BLaER1 (cell line): ENCODE results near the gene CHST8.

ENCODE experiments used
- H3K27ac ChIP-seq: shearing (Covaris generic); formaldehyde crosslinking; 2 replicates; pipeline ENCODE4 v1.8.1; 2022
- H3K27me3 ChIP-seq: shearing (Covaris generic); formaldehyde crosslinking; 2 replicates; pipeline ENCODE4 v1.8.1; 2022
- H3K36me3 ChIP-seq: shearing (Covaris generic); formaldehyde crosslinking; 2 replicates; pipeline ENCODE4 v1.8.1; 2022
- H3K4me1 ChIP-seq: shearing (Covaris generic); formaldehyde crosslinking; 2 replicates; pipeline ENCODE4 v1.8.1; 2022
- H3K4me2 ChIP-seq: shearing (Covaris generic); formaldehyde crosslinking; 2 replicates; pipeline ENCODE4 v1.8.1; 2022
- H3K4me3 ChIP-seq: shearing (Covaris generic); formaldehyde crosslinking; 2 replicates; pipeline ENCODE4 v1.8.1; 2022
- H3K9ac ChIP-seq: shearing (Covaris generic); formaldehyde crosslinking; 2 replicates; pipeline ENCODE4 v1.8.1; 2022
- H3K9me3 ChIP-seq: shearing (Covaris generic); formaldehyde crosslinking; 2 replicates; pipeline ENCODE4 v1.8.1; 2022
- H4K20me1 ChIP-seq: shearing (Covaris generic); formaldehyde crosslinking; 2 replicates; pipeline ENCODE4 v1.8.1; 2022
- Cebpa-rat ChIP-seq: shearing (Covaris generic); IDR thresholded peaks from 2 replicates; pipeline ENCODE4 v1.8.1; 2022

CHST8 gene

GRCh38 chr19:33697766-33698165 is 76.0 kb downstream of the CHST8 start:
- TF ChIP-seq Cebpa-rat, result no peak
- Histone ChIP-seq H4K20me1 (no peaks in the 10 kb centered on the region), H3K4me1 (no peaks in the 10 kb centered on the region), H3K36me3 (no peaks in the 10 kb centered on the region), H3K9ac (no peak overlapping the region), H3K4me2 (no peak overlapping the region), H3K9me3 (no peaks in the 10 kb centered on the region), H3K4me3 (no peak overlapping the region), H3K27ac (no peak overlapping the region), H3K27me3 (no peaks in the 10 kb centered on the region)

- H3K27me3 ChIP-seq, result no peaks in the 10 kb centered on the region
- no peak for TF ChIP-seq Cebpa-rat
- no peak overlapping the region for H3K9ac ChIP-seq
- no peaks in the 10 kb centered on the region for H3K9me3 ChIP-seq
- no peak overlapping the region for H3K4me2 ChIP-seq
- no peaks in the 10 kb centered on the region for H3K4me1 ChIP-seq
- H4K20me1 ChIP-seq, result no peaks in the 10 kb centered on the region
- H3K4me3 ChIP-seq, result no peak overlapping the region
- H3K36me3 ChIP-seq, result no peaks in the 10 kb centered on the region
- no peak overlapping the region for H3K27ac ChIP-seq
Observed at GRCh38 chr19:33698576-33699435, 77.1 kb downstream of the CHST8 start.

GRCh38 chr19:33699754-33700407 is 78.1 kb downstream of the CHST8 start:
- Histone ChIP-seq H3K4me2 (no peak overlapping the region), H3K27me3 (no peaks in the 10 kb centered on the region), H3K9ac (no peak overlapping the region), H3K4me1 (no peaks in the 10 kb centered on the region), H3K9me3 (no peaks in the 10 kb centered on the region), H3K36me3 (no peaks in the 10 kb centered on the region), H3K4me3 (no peak overlapping the region), H3K27ac (no peak overlapping the region), H4K20me1 (no peaks in the 10 kb centered on the region)
- no peak for TF ChIP-seq Cebpa-rat

- Histone ChIP-seq H3K27ac (no peak overlapping the region), H3K4me3 (no peak overlapping the region), H3K9ac (no peak overlapping the region), H3K27me3 (no peaks in the 10 kb centered on the region), H3K4me2 (no peak overlapping the region), H3K36me3 (no peaks in the 10 kb centered on the region), H3K4me1 (no peaks in the 10 kb centered on the region), H3K9me3 (no peaks in the 10 kb centered on the region), H4K20me1 (no peaks in the 10 kb centered on the region)
- TF ChIP-seq Cebpa-rat, result no peak
Observed at GRCh38 chr19:33700408-33701013, 78.8 kb downstream of the CHST8 start.

- Histone ChIP-seq H3K4me2 (no peak overlapping the region), H3K4me3 (no peak overlapping the region), H3K9ac (no peak overlapping the region), H4K20me1 (no peaks in the 10 kb centered on the region), H3K27ac (no peak overlapping the region), H3K4me1 (no peaks in the 10 kb centered on the region), H3K9me3 (no peaks in the 10 kb centered on the region), H3K27me3 (no peaks in the 10 kb centered on the region), H3K36me3 (no peaks in the 10 kb centered on the region)
- TF ChIP-seq Cebpa-rat, result no peak
Observed at GRCh38 chr19:33701565-33701964, 79.8 kb downstream of the CHST8 start.

- no peak overlapping the region for H3K4me2 ChIP-seq
- no peaks in the 10 kb centered on the region for H4K20me1 ChIP-seq
- no peaks in the 10 kb centered on the region for H3K4me1 ChIP-seq
- no peaks in the 10 kb centered on the region for H3K27me3 ChIP-seq
- TF ChIP-seq Cebpa-rat, result no peak
- no peaks in the 10 kb centered on the region for H3K9me3 ChIP-seq
- H3K9ac ChIP-seq, result no peak overlapping the region
- H3K36me3 ChIP-seq, result no peaks in the 10 kb centered on the region
- no peak overlapping the region for H3K27ac ChIP-seq
- H3K4me3 ChIP-seq, result no peak overlapping the region
Observed at GRCh38 chr19:33702606-33703437, 81.1 kb downstream of the CHST8 start.

GRCh38 chr19:33703438-33703750 is 81.6 kb downstream of the CHST8 start:
- no peak overlapping the region for H3K4me3 ChIP-seq
- TF ChIP-seq Cebpa-rat, result no peak
- no peaks in the 10 kb centered on the region for H4K20me1 ChIP-seq
- H3K4me1 ChIP-seq, result no peaks in the 10 kb centered on the region
- H3K9me3 ChIP-seq, result no peaks in the 10 kb centered on the region
- no peak overlapping the region for H3K9ac ChIP-seq
- no peaks in the 10 kb centered on the region for H3K27me3 ChIP-seq
- H3K4me2 ChIP-seq, result no peak overlapping the region
- H3K36me3 ChIP-seq, result no peaks in the 10 kb centered on the region
- no peak overlapping the region for H3K27ac ChIP-seq

- Histone ChIP-seq H3K4me3 (no peak overlapping the region), H3K36me3 (no peaks in the 10 kb centered on the region), H3K9me3 (no peaks in the 10 kb centered on the region), H3K27ac (no peak overlapping the region), H3K9ac (no peak overlapping the region), H3K4me2 (no peak overlapping the region), H3K27me3 (no peaks in the 10 kb centered on the region), H3K4me1 (no peaks in the 10 kb centered on the region), H4K20me1 (no peaks in the 10 kb centered on the region)
- TF ChIP-seq Cebpa-rat, result no peak
Observed at GRCh38 chr19:33703821-33704220, 82.1 kb downstream of the CHST8 start.

GRCh38 chr19:33704271-33704670 is 82.5 kb downstream of the CHST8 start:
- Histone ChIP-seq H3K4me2 (no peak overlapping the region), H3K4me3 (no peak overlapping the region)
- no peak for TF ChIP-seq Cebpa-rat

More at GRCh38 chr19:33704271-33704670, 82.5 kb downstream of the CHST8 start:
- no peaks in the 10 kb centered on the region for H3K4me1 ChIP-seq
- no peaks in the 10 kb centered on the region for H3K27me3 ChIP-seq
- no peak overlapping the region for H3K27ac ChIP-seq
- H3K9ac ChIP-seq, result no peak overlapping the region
- no peaks in the 10 kb centered on the region for H3K9me3 ChIP-seq
- no peaks in the 10 kb centered on the region for H3K36me3 ChIP-seq
- no peaks in the 10 kb centered on the region for H4K20me1 ChIP-seq
